Measurements from ENCODE around the gene TCERG1L.
"Not testable (repeated sequence)": the region's sequence is repeated elsewhere in the genome, so short reads cannot be mapped to it uniquely, and the experiment has no call there.

TCERG1L gene

GRCh38 chr10:131155218-131155875 lies 156.2 kb downstream of the TCERG1L start:
- Histone ChIP-seq H4K20me1 (no peaks in the 10 kb centered on the region), H3K27me3 (no peaks in the 10 kb centered on the region), H3K27ac (no peak overlapping the region), H3K4me3 (no peak overlapping the region), H3K4me2 (0 out of 22 replicates have a peak overlapping the region, but pooled peaks of 2 of the 11 experiments have one; percentile 1 to 13), H3K9me3 (replicated peaks in 1 of 11) (peaks cover 32 to 46% (median 39%) of the 10 kb centered on the region in 11 experiments), H3K4me1 (peaks cover 0 to 31% (median 16%) of the 10 kb centered on the region in 10 experiments; a peak in 14 of 20 replicates), H3K9ac (no peak overlapping the region), H3K36me3 (peaks cover 0 to 65% (median 29%) of the 10 kb centered on the region in 11 experiments; a peak in 12 of 22 replicates)
- no peak for TF ChIP-seq Cebpa-rat (IDR thresholded peaks at IDR 0.05)

GRCh38 chr10:131154306-131155025 lies 157.1 kb downstream of the TCERG1L start:
- H3K27me3 ChIP-seq = no peaks in the 10 kb centered on the region
- TF ChIP-seq Cebpa-rat (IDR thresholded peaks at IDR 0.05) = no peak
- no peaks in the 10 kb centered on the region for H4K20me1 ChIP-seq
- H3K4me2 ChIP-seq = no peak overlapping the region
- no peak overlapping the region for H3K4me3 ChIP-seq
- H3K36me3 ChIP-seq = peaks cover 0 to 65% (median 29%) of the 10 kb centered on the region in 11 experiments; a peak in 12 of 22 replicates
- peaks cover 32 to 48% (median 41%) of the 10 kb centered on the region in 11 experiments for H3K9me3 ChIP-seq (replicated peaks in 1 of 11)
- H3K27ac ChIP-seq = no peak overlapping the region
- no peak overlapping the region for H3K9ac ChIP-seq
- peaks cover 0 to 31% (median 14%) of the 10 kb centered on the region in 10 experiments; a peak in 12 of 20 replicates for H3K4me1 ChIP-seq

GRCh38 chr10:131152456-131152855 lies 159.1 kb downstream of the TCERG1L start:
- not testable (repeated sequence) for H3K27me3 ChIP-seq, H3K4me2 ChIP-seq, H3K27ac ChIP-seq, H3K4me3 ChIP-seq, H3K9ac ChIP-seq
- peaks cover 0 to 51% (median 29%) of the 10 kb centered on the region in 11 experiments; a peak in 12 of 22 replicates for H3K36me3 ChIP-seq
- peaks cover 32 to 48% (median 41%) of the 10 kb centered on the region in 11 experiments for H3K9me3 ChIP-seq (replicated peaks in 1 of 11)
- H4K20me1 ChIP-seq = peaks cover 0 to 12% (median 0%) of the 10 kb centered on the region in 11 experiments; a peak in 4 of 22 replicates
- H3K4me1 ChIP-seq = peaks cover 0 to 44% (median 22%) of the 10 kb centered on the region in 10 experiments; a peak in 15 of 20 replicates

- Histone ChIP-seq H3K9ac (no peak overlapping the region), H3K9me3 (replicated peaks in 1 of 11) (peaks cover 32 to 48% (median 41%) of the 10 kb centered on the region in 11 experiments), H3K27ac (no peak overlapping the region)
These were observed 161.4 kb downstream of the TCERG1L start for GRCh38 chr10:131150126-131150525.

GRCh38 chr10:131149586-131149985 lies 161.9 kb downstream of the TCERG1L start:
- no peak overlapping the region for H3K27ac ChIP-seq
- peaks cover 0 to 16% (median 0%) of the 10 kb centered on the region in 11 experiments; a peak in 4 of 22 replicates for H4K20me1 ChIP-seq
- no peak for TF ChIP-seq Cebpa-rat (IDR thresholded peaks at IDR 0.05)
- no peak overlapping the region for H3K4me3 ChIP-seq
- no peak overlapping the region for H3K9ac ChIP-seq
- peaks cover 32 to 44% (median 41%) of the 10 kb centered on the region in 11 experiments for H3K9me3 ChIP-seq (replicated peaks in 1 of 11)
- peaks cover 0 to 50% (median 26%) of the 10 kb centered on the region in 11 experiments; a peak in 11 of 22 replicates for H3K36me3 ChIP-seq
- no peaks in the 10 kb centered on the region for H3K27me3 ChIP-seq
- H3K4me2 ChIP-seq = peak overlapping the region in 6 of 11 experiments; percentile 26 to 88 (median 48); a peak in 10 of 22 replicates
- peaks cover 0 to 54% (median 26%) of the 10 kb centered on the region in 10 experiments; a peak in 15 of 20 replicates for H3K4me1 ChIP-seq

More at GRCh38 chr10:131150126-131150525, 161.4 kb downstream of the TCERG1L start:
- H3K4me3 ChIP-seq = no peak overlapping the region
- H3K36me3 ChIP-seq = peaks cover 0 to 56% (median 29%) of the 10 kb centered on the region in 11 experiments; a peak in 11 of 22 replicates
- H4K20me1 ChIP-seq = peaks cover 0 to 16% (median 0%) of the 10 kb centered on the region in 11 experiments; a peak in 4 of 22 replicates
- no peak for TF ChIP-seq Cebpa-rat (IDR thresholded peaks at IDR 0.05)
- peak overlapping the region in 8 of 11 experiments; percentile 20 to 88 (median 38); a peak in 12 of 22 replicates for H3K4me2 ChIP-seq
- no peaks in the 10 kb centered on the region for H3K27me3 ChIP-seq
- peaks cover 0 to 49% (median 26%) of the 10 kb centered on the region in 10 experiments; a peak in 15 of 20 replicates for H3K4me1 ChIP-seq

- peak overlapping the region in 5 of 11 experiments; percentile 12 to 88 (median 45); a peak in 7 of 22 replicates for H3K4me2 ChIP-seq
- TF ChIP-seq Cebpa-rat (IDR thresholded peaks at IDR 0.05) = no peak
These were observed 162.4 kb downstream of the TCERG1L start for GRCh38 chr10:131149111-131149510.

GRCh38 chr10:131148270-131148669 lies 163.3 kb downstream of the TCERG1L start:
- Histone ChIP-seq H3K27me3 (no peaks in the 10 kb centered on the region), H3K27ac (no peak overlapping the region), H3K4me3 (no peak overlapping the region), H3K9ac (no peak overlapping the region), H3K36me3 (peaks cover 0 to 49% (median 19%) of the 10 kb centered on the region in 11 experiments; a peak in 11 of 22 replicates), H3K9me3 (replicated peaks in 1 of 11) (peaks cover 25 to 34% (median 31%) of the 10 kb centered on the region in 11 experiments), H3K4me1 (peaks cover 0 to 54% (median 26%) of the 10 kb centered on the region in 10 experiments; a peak in 15 of 20 replicates), H4K20me1 (peaks cover 0 to 16% (median 0%) of the 10 kb centered on the region in 11 experiments; a peak in 4 of 22 replicates), H3K4me2 (peak overlapping the region in 7 of 11 experiments; percentile 58 to 88 (median 79); a peak in 11 of 22 replicates)
- TF ChIP-seq Cebpa-rat (IDR thresholded peaks at IDR 0.05) = no peak

More at GRCh38 chr10:131149111-131149510, 162.4 kb downstream of the TCERG1L start:
- peaks cover 0 to 54% (median 26%) of the 10 kb centered on the region in 10 experiments; a peak in 15 of 20 replicates for H3K4me1 ChIP-seq
- H4K20me1 ChIP-seq = peaks cover 0 to 16% (median 0%) of the 10 kb centered on the region in 11 experiments; a peak in 4 of 22 replicates
- peaks cover 0 to 48% (median 24%) of the 10 kb centered on the region in 11 experiments; a peak in 11 of 22 replicates for H3K36me3 ChIP-seq
- H3K4me3 ChIP-seq = no peak overlapping the region
- H3K27ac ChIP-seq = no peak overlapping the region
- peaks cover 32 to 40% (median 38%) of the 10 kb centered on the region in 11 experiments for H3K9me3 ChIP-seq (replicated peaks in 1 of 11)
- no peak overlapping the region for H3K9ac ChIP-seq
- H3K27me3 ChIP-seq = no peaks in the 10 kb centered on the region

GRCh38 chr10:131147301-131147975 lies 164.1 kb downstream of the TCERG1L start:
- Histone ChIP-seq H3K4me3 (no peak overlapping the region), H4K20me1 (peaks cover 0 to 16% (median 0%) of the 10 kb centered on the region in 11 experiments; a peak in 4 of 22 replicates), H3K27me3 (no peaks in the 10 kb centered on the region), H3K4me2 (peak overlapping the region in 8 of 11 experiments; percentile 58 to 88 (median 73); a peak in 16 of 22 replicates), H3K9ac (no peak overlapping the region), H3K36me3 (peaks cover 0 to 49% (median 12%) of the 10 kb centered on the region in 11 experiments; a peak in 9 of 22 replicates), H3K4me1 (peaks cover 0 to 54% (median 26%) of the 10 kb centered on the region in 10 experiments; a peak in 15 of 20 replicates), H3K27ac (no peak overlapping the region), H3K9me3 (replicated peaks in 1 of 11) (peaks cover 17 to 26% (median 23%) of the 10 kb centered on the region in 11 experiments)
- no peak for TF ChIP-seq Cebpa-rat (IDR thresholded peaks at IDR 0.05)

Measured in BLaER1 treated with 17β-estradiol and CSF1 and Interleukin-3, amounts not matched to agents 10 nM and 100 nM (cell line).